ENCODE results near the gene CXCL11.
"Not testable (repeated sequence)": the region's sequence is repeated elsewhere in the genome, so short reads cannot be mapped to it uniquely, and the experiment has no call there.

Gene CXCL11

DNA sequence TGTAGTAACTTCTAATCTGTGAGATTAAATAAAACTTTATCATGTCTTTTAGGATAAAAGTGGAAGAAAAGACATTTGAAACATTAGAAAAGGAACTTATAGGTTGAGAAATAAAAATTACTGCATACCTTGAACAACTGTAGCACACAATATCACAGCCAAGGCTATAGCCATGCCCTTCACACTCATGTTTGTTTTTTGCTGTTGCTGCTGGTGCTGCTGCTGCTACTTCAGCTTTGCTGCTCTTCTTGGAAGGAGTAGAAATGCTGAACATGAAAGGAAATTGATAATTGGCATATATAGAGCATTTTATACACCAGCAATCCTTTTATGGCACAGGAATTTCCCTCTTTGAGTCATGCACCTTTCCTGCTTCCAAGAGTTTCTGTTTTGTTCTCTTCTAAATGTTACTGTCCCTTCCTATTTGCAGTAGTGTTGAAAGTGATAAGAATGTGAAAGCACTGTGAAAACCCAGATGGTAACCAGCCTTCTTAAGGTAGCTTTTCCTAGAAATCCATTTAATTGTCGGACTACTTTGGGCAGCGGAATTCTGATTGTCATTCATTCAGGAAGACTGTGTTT is at the start of gene CXCL11:
Gene CXCL11 (minus strand): TSS at position 272 of the 582 bp plus-strand sequence. CDS start 83 bp downstream, at position 189.
- ATAC-seq, result no peak

- ATAC-seq, result no peak
Observed at GRCh38 chr4:76084542-76084941, 48.7 kb upstream of the CXCL11 start.

- no peak for ATAC-seq
Observed at GRCh38 chr4:76083386-76083988, 47.6 kb upstream of the CXCL11 start.

- no peak for ATAC-seq
Observed at GRCh38 chr4:76078033-76078613, 42.3 kb upstream of the CXCL11 start.

- no peak for ATAC-seq
Observed at GRCh38 chr4:76074993-76075600, 39.2 kb upstream of the CXCL11 start.

DNA sequence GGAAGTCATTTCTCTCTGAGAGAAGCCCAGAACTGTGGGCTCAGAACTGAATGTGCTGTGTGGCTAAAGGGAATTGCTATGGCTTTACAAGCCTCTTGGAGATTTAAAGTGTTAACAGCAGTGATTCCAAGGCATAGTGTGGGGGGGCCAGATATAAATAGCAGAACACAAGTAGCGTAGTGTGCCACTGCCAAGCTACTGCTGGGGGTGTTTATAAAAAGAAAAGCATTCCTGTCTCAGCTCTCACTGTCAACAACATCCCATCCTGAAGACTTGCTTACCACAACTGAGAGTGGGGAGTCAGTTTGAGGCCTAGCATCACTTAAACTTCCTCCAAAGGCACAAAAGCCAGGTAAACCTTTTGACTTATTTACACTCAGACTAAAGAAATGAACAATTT is 38.6 kb upstream of the CXCL11 start, which contains the start of gene ART3:
Gene ART3 (plus strand): TSS at position 242 of the 400 bp plus-strand sequence. CDS start 1,181 bp downstream, outside the sequence.
- no peak for ATAC-seq

DNA sequence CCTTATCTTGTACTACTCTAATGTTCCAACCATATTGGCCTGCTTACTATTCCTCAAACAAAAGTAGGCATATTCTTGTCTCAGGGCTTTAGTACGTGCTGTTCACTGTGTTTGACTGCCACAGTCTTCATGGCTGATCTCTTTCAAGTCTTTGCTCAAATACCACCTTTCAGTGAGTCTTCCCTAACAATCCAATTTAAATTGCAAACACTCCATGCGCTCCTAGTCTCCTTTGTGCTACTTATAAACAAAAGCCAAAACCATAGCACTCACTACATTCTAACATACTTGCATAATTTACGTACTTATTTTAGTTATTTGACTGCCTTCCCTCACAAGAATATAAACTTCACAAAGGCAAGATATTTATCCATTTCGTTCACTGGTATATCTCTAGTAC is 36.9 kb upstream of the CXCL11 start:
- no peak for ATAC-seq

DNA sequence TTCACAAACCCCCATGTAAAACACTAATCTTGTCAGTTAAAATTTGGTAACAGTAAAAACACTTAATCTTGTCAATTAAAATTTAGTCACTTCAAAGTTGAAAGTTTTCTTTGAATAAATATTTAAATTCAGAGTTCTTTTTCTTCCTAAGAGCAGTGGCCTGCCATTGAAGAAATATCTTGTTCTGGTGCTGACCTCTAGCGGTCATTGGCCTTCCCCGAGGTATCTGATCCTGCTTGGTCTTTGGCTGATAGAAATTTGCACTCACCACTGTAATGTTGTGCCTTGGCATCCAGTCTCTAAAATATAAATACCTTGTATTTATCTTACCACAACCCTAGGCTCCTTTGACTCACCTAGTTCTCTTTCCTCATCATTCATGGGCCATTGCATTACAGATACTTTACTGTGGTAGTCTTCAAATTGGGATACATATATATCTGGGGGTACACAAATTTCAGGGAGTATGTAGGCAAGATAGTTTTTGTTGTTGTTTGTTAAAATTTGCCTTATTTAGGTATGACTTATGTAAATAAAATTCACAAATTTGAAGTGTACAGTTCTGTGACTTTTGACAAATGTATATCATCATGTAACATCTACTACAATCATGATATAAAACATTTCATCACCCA is 31.9 kb upstream of the CXCL11 start:
- peak; percentile 71 to 78 for ATAC-seq

DNA sequence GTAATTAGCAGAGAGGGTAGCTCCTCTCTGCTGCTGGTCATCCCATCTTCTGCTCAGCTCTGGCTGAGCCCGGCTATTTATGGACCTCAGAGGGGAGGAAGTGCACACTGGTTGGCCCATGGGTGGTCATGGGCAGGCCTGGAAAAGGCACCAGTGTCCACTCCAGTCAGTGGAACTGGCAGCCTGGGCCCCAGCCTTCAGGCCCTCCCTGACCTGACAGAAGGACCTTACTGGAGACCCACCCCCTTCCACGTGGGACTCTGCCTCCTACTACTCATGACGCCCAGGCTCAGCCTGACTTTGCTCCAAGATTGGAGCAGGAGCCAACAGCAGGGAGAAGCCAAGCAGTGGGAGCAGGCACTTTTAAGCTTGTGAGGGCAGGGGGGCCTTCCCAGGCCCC is 30.7 kb upstream of the CXCL11 start:
- no peak for ATAC-seq

DNA sequence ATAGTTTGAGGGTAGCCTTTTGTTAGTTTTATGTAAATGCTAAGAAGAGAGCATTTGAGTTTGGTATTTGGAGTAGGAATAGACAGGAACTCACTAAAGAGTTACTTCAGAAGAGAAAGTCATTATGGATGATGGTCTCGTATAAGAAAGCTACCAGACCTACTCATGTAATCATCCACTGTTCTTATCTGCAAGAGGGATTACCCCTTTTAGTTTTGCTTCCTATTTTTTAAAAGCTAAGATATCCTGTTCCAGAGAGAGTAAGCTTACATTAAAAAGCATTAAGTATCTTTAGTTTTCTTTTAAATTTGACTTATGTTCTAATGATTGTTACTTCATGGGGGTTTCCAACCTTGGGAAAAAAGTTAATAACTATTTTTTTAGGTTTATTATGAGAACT is 26.1 kb upstream of the CXCL11 start:
- ATAC-seq, result no peak

GRCh38 chr4:76061421-76061820 is 25.6 kb upstream of the CXCL11 start:
- no peak for ATAC-seq

GRCh38 chr4:76060506-76060905 is 24.6 kb upstream of the CXCL11 start:
- no peak for ATAC-seq

DNA sequence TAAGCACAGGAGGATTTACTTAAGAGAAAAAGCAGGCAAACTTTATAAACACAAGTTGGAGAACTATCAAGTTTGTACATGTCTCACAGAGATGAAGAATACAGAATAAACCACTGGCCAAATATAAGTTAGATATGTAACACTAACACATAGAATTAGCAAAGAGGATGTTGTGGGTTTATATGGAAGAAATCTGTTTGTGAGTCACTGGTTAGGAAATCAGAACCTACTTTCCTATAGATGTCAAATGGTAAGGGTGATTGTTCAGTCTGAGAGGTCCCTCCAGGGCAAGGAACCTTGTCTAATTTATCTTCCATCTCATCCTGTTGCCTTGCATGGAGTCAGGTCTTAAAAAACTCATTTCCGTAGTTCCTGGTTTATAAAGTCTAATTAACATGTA is 23.9 kb upstream of the CXCL11 start:
- ATAC-seq, result peak in 1 of 2 donors; percentile 34

DNA sequence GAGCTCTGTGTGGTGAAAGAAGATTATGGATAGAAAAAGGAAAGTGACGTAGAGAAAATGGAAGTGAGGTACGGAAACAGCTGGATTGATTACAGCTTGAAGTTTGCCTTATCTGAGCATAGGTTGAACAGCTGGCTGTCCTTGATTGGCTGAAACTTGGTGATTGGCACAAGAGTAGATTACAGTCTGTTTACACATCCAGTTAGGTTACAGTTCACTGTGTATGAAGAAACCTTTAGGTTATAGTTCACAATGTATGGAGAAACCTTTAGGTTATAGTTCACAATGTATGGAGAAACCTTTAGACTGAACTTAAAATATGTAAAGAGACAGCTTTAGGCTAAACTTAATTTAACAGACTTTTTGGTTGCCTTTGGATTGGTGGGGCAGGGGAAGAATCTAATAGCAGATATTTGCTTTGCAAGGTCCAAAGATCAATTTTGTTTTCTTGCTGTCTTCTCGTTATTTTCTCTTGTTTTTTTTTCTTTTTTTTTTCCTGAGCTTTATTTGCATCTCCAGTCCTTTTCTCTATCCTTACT is 23.1 kb upstream of the CXCL11 start:
- no peak for ATAC-seq

GRCh38 chr4:76058302-76058701 is 22.4 kb upstream of the CXCL11 start:
- peak; percentile 73 to 75 for ATAC-seq

DNA sequence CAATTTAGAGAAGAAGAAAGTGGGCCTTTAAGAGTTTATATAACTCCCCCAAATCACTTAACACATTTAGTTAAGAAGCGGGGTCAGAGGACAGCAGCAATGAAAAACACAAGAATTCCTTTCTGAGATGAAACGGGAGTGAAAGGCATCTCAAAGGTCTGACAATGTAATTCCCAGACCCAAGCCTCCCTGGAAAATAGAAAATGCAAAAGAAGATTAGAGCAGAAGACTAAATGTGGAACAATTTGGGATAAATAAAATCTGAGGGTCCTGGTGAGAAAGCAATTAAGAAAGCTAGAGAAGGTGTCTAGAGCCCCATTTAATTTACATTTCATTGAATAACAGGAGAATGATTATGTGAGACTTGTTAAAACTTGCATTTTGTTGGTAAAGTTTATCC is 19.6 kb upstream of the CXCL11 start:
- no peak for ATAC-seq

DNA sequence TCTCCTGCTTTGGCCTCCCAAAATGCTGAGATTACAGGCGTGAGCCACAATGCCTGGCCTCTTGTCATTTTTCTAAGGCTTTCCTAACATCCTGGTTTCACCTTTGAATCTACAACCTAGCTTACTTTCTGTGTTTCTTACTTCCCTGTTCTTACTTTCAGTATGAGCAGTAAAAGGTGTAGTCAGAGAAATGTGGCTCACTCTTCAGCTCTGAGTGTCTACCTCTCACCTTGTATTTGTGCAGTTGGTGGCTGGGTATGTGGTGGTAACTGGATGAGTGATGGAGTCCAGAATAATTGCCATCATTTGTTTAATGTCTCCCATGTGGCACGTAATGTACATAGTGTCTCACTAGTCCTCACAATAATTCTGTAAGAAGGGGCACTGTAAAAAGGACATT is 19.1 kb upstream of the CXCL11 start:
- peak; percentile 72 to 82 for ATAC-seq

DNA sequence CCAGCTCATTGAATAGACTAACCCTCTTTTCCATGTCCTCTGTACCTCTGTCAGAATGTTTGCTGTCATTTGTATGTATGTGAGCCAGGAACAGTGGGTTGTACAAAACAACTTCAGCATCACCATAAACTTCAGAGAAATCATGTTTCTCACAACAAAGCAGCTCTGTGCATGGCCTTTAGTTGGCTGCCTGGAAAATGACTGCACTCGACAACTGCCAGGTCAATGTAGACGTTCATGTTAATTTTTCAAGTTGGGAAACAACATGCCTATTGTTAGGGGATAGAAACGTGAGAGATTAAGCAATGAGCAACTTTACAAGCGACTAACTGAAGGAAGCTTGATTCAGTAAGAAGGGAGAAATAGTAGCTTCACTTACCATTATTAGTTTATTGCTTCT is 17.9 kb upstream of the CXCL11 start:
- no peak for ATAC-seq

GRCh38 chr4:76050560-76051050 is 14.7 kb upstream of the CXCL11 start:
- ATAC-seq, result not testable (repeated sequence)

- not testable (repeated sequence) for ATAC-seq
Observed at GRCh38 chr4:76049860-76050416, 14.1 kb upstream of the CXCL11 start.

- ATAC-seq, result not testable (repeated sequence)
Observed at GRCh38 chr4:76044686-76045085, 8.8 kb upstream of the CXCL11 start.

GRCh38 chr4:76043306-76043705 is 7.4 kb upstream of the CXCL11 start:
- not testable (repeated sequence) for ATAC-seq
